ENCODE measurements around the gene ERRFI1. TPM values are rescaled to one million over a fixed set of nuclear protein-coding genes. Genes with fewer than 3 reads are reported as not detected.

ERRFI1 gene
- total RNA-seq, 6 experiments from 2014 or later, result 15.8 to 25.5 (median 19.0) TPM

GRCh38 chr1:8004113-8004802 lies 21.9 kb downstream of the ERRFI1 start:
- Mint-ChIP-seq H3K9me3 (no peaks in the 10 kb centered on the region), H3K27me3 (ENCODE audit: insufficient read depth) (no peaks in the 10 kb centered on the region), H3K27ac (peak overlapping the region; percentile 95), H3K4me3 (peak overlapping the region; percentile 82), H3K4me1 (ENCODE audit: low read depth) (peaks cover 42% of the 10 kb centered on the region), H3K36me3 (ENCODE audit: low read depth) (peaks cover 5% of the 10 kb centered on the region; the same call in 1 of the 2 replicates)
- TF ChIP-seq, protein P1, sequence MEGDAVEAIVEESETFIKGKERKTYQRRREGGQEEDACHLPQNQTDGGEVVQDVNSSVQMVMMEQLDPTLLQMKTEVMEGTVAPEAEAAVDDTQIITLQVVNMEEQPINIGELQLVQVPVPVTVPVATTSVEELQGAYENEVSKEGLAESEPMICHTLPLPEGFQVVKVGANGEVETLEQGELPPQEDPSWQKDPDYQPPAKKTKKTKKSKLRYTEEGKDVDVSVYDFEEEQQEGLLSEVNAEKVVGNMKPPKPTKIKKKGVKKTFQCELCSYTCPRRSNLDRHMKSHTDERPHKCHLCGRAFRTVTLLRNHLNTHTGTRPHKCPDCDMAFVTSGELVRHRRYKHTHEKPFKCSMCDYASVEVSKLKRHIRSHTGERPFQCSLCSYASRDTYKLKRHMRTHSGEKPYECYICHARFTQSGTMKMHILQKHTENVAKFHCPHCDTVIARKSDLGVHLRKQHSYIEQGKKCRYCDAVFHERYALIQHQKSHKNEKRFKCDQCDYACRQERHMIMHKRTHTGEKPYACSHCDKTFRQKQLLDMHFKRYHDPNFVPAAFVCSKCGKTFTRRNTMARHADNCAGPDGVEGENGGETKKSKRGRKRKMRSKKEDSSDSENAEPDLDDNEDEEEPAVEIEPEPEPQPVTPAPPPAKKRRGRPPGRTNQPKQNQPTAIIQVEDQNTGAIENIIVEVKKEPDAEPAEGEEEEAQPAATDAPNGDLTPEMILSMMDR (IDR thresholded peaks at IDR 0.05), result no peak
- DNase-seq, result no peak

DNA sequence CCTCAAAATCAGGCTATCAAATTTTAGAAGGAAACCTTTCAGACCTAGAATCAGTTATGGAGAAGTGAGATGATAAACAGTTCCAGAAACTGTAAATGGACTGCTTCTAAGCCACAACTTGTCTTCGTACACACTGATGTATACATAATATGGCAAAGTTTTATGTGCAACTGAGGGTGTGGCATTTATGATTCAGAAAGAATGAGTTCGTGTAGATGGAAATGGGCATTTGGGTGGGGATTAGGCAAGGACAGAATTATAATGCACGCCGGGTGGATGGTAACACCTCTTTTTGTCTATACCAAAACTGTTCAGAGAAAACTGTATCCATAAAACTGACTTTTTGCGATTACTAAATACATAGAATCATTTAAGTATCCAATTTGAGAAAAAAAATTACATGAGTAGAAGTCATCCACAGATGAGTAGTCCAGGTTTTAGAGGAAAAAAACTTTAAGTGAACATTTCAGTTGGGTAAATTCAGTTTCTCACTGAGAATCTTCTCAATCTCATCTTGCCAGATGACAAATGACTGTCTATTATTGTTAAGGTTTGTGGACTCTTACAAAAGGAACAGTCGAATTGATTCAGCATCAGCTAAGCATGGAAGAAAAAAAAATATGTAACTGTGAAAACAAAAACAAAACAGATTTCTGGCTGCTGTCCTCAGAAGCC lies 22.5 kb downstream of the ERRFI1 start:
- peak overlapping the region; percentile 95 for H3K27ac Mint-ChIP-seq

DNA sequence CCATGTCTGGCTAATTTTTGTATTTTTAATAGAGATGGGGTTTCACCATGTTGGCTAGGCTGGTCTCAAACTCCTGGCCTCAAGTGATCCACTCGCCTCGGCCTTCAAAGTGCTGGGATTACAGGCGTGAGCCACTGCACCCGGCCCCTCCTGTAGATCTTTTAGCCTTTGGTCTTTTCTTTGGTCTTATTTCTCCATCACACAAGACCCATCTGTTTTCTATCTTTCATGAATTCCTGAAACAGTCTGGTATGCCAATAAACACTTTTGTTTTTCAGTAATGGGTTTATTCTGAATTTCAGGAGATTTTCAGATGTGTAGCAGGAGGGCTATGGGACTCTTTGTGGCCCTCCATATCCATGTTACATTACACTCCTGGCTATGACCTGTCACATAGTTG lies 23.2 kb downstream of the ERRFI1 start:
- TF ChIP-seq, protein P1 (IDR thresholded peaks at IDR 0.05), result no peak
- DNase-seq, result no peak
- Mint-ChIP-seq H3K27ac (peak overlapping the region; percentile 95; the same call in 1 of the 2 replicates), H3K4me3 (no peak overlapping the region), H3K36me3 (ENCODE audit: low read depth) (peaks cover 6% of the 10 kb centered on the region; the same call in 1 of the 2 replicates), H3K4me1 (ENCODE audit: low read depth) (peaks cover 42% of the 10 kb centered on the region), H3K27me3 (ENCODE audit: insufficient read depth) (no peaks in the 10 kb centered on the region), H3K9me3 (no peaks in the 10 kb centered on the region)

More for the DNA sequence above, 22.5 kb downstream of the ERRFI1 start:
- no peak for DNase-seq
- H3K9me3 Mint-ChIP-seq, result no peaks in the 10 kb centered on the region
- H3K4me3 Mint-ChIP-seq, result peak overlapping the region; percentile 82
- H3K36me3 Mint-ChIP-seq (ENCODE audit: low read depth), result peaks cover 5% of the 10 kb centered on the region; the same call in 1 of the 2 replicates
- TF ChIP-seq, protein P1 (IDR thresholded peaks at IDR 0.05), result no peak
- peaks cover 42% of the 10 kb centered on the region for H3K4me1 Mint-ChIP-seq (ENCODE audit: low read depth)
- H3K27me3 Mint-ChIP-seq (ENCODE audit: insufficient read depth), result no peaks in the 10 kb centered on the region

DNA sequence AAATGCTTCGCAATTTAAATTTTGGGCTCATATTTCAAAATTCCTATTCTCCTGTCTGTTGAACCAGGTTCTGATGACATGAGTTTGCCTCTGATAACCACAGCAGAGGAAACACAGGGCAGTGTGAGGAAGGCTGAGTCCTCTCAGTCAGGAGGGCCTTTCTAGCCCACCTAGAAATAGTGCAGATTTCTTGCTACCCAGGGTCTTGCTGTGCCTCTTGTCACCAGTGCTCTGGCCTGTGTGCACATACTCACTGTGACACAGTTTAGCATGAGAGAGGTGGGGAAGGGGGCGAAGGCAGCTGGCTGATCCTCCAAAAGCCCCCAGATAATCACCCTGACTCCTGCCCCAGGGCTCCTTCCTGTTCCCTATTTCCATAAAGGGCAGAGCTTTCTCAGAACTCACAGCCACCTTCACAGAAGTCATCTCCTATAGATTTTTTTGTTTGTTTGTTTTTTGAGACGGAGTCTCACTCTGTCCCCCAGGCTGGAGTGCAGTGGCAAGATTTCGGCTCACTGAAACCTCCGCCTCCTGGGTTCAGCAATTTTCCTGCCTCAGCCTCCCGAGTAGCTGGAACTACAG lies 23.7 kb downstream of the ERRFI1 start:
- Mint-ChIP-seq H3K4me1 (ENCODE audit: low read depth) (peaks cover 42% of the 10 kb centered on the region), H3K9me3 (no peaks in the 10 kb centered on the region), H3K27me3 (ENCODE audit: insufficient read depth) (no peaks in the 10 kb centered on the region), H3K27ac (no peak overlapping the region), H3K4me3 (no peak overlapping the region), H3K36me3 (ENCODE audit: low read depth) (peaks cover 8% of the 10 kb centered on the region; the same call in 1 of the 2 replicates)
- TF ChIP-seq, protein P1 (IDR thresholded peaks at IDR 0.05), result no peak
- DNase-seq, result no peak

DNA sequence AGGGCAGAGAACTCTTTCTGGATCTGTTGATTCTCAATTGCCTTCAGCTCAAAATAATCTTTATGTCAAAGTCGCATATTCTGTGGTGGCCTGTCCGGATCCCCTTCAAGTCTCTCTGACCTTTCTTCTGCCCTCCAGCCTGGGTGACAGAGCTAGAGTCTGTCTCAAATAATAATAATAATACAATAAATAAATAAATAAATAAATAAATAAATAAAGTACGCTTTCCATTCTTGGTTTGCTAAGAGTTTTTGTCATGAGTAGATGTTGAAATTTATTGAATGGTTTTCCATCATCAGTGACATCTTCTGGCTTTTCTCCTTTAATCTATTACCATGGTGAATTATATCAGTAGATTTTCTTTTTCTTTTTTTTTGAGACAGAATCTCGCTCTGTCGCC lies 30.7 kb downstream of the ERRFI1 start:
- H3K36me3 Mint-ChIP-seq (ENCODE audit: low read depth), result peaks cover 29% of the 10 kb centered on the region
- H3K27ac Mint-ChIP-seq, result no peak overlapping the region
- no peaks in the 10 kb centered on the region for H3K9me3 Mint-ChIP-seq
- H3K4me1 Mint-ChIP-seq (ENCODE audit: low read depth), result peaks cover 29% of the 10 kb centered on the region
- no peaks in the 10 kb centered on the region; the same call in 1 of the 2 replicates for H3K27me3 Mint-ChIP-seq (ENCODE audit: insufficient read depth)
- no peak for DNase-seq
- TF ChIP-seq, protein P1 (IDR thresholded peaks at IDR 0.05), result no peak
- H3K4me3 Mint-ChIP-seq, result no peak overlapping the region

Measured in HFFc6 (cell line).